Kidney (tissue), 14 donors: Measurements from ENCODE around the gene SLC4A2. TPM values are rescaled to one million over a fixed set of nuclear protein-coding genes. Genes with fewer than 3 reads are reported as not detected.

Source experiments
- DNase-seq, 5 donors: peaks; one replicate each; pipeline ENCODE4 v3.0.0-alpha.2; 2013 to 2020
- FAIRE-seq: peaks from 2 replicates; lab custom pipeline; 2012; peaks lifted over from hg19 to GRCh38; lab: Jason Lieb, UNC
- H3K27ac ChIP-seq, 2 donors: one replicate each; pipeline ENCODE4 v1.7.0; 2013; ENCODE audit warnings: low read depth in 2 of 2, low read length in 2 of 2, inconsistent platforms in 1 of 2
- H3K27me3 ChIP-seq: one replicate; pipeline ENCODE4 v1.7.1; 2013; ENCODE audit warnings: low read length, inconsistent platforms; ENCODE audit not compliant: control insufficient read depth, insufficient read depth
- H3K36me3 ChIP-seq, 3 donors: one replicate each; pipeline versions ENCODE4 v1.7.0 to v1.7.1; 2013; ENCODE audit warnings: low read length in 3 of 3, control low read depth in 1 of 3, inconsistent platforms in 1 of 3; ENCODE audit not compliant: insufficient read depth in 3 of 3, control insufficient read depth in 2 of 3
- H3K4me1 ChIP-seq, 3 donors: one replicate each; pipeline versions ENCODE4 v1.7.0 to v1.7.1; 2013; ENCODE audit warnings: low read length in 3 of 3, inconsistent platforms in 1 of 3, low read depth in 1 of 3; ENCODE audit not compliant: control insufficient read depth in 2 of 3, insufficient read depth in 2 of 3
- H3K4me3 ChIP-seq, 3 donors: one replicate each; pipeline versions ENCODE4 v1.7.0 to v1.8.1; 2013; ENCODE audit warnings: low read length in 3 of 3, control low read depth in 1 of 3, inconsistent platforms in 1 of 3
- H3K9ac ChIP-seq, 3 donors: one replicate each; pipeline versions ENCODE4 v1.7.0 to v1.7.1; 2013; ENCODE audit warnings: low read length in 3 of 3, control low read depth in 1 of 3, inconsistent platforms in 1 of 3
- H3K9me3 ChIP-seq, 3 donors: one replicate each; pipeline versions ENCODE4 v1.7.0 to v1.7.1; 2013; ENCODE audit warnings: low read length in 3 of 3, control low read depth in 1 of 3, inconsistent platforms in 1 of 3; ENCODE audit not compliant: control insufficient read depth in 2 of 3, insufficient read depth in 1 of 3
- CTCF ChIP-seq: IDR thresholded peaks from 3 replicates; pipeline ENCODE4 v1.5.1; 2012; ENCODE audit warnings: mild to moderate bottlenecking, moderate library complexity, borderline replicate concordance; ENCODE audit not compliant: insufficient read depth; ENCODE audit errors: extremely low read depth
- intact Hi-C: fragments of 100-400 bp; cut with DNase I; formaldehyde crosslinking; loops from one replicate; pipeline ENCODE4 v1.11.1; 2022
- polyA plus RNA-seq: library from polyadenylated mRNA; stranded (reverse); fragments of 350-450 nt; fragmentation: Illumina TruSeq; extraction: RNeasy Lipid Tissue Mini Kit (QIAGEN cat#74804); gene quantifications from one replicate; pipeline ENCODE4 v1.2.3, GENCODE V29; 2014; ENCODE audit warnings: low read depth, low replicate concordance; ENCODE audit not compliant: insufficient read depth
- total RNA-seq: library from RNA; stranded (reverse); fragmentation: NEBNext Ultra II Directional; extraction: Animal tissue kit (Norgen Biotek cat#: 25700); gene quantifications from one replicate; pipeline ENCODE4 v1.2.1, GENCODE V29; 2021
- donor health status: control.
- donor health status: control.
- donor health status: control.
- donor health status: control.
- donor health status: control.
- donor health status: DM: yes; HTN: yes; CAD: no.
- donor health status: Normal renal cell carcinoma (clear cell type).

SLC4A2 gene
- total and polyA plus RNA-seq, 2 donors from 2014 or later, result 104 to 150 TPM

- H3K36me3 ChIP-seq, result no peaks in the 10 kb centered on the region
These were observed 46.5 kb upstream of the SLC4A2 start for GRCh38 chr7:151012911-151013347.

GRCh38 chr7:151013356-151013732, 46.0 kb upstream of the SLC4A2 start:
- Histone ChIP-seq H3K4me1 (peaks cover 0 to 23% (median 0%) of the 10 kb centered on the region in 3 donors), H3K9me3 (no peaks in the 10 kb centered on the region), H3K4me3 (no peak overlapping the region), H3K9ac (no peak overlapping the region), H3K27ac (no peak overlapping the region), H3K27me3 (peaks cover 7% of the 10 kb centered on the region), H3K36me3 (no peaks in the 10 kb centered on the region)
- intact Hi-C loops, result no loop called here
- DNase-seq, result peak in 2 of 5 donors; percentile 20 to 83
- no peak for TF ChIP-seq CTCF
- no peak for FAIRE-seq

More at GRCh38 chr7:151012911-151013347, 46.5 kb upstream of the SLC4A2 start:
- Histone ChIP-seq H3K9ac (no peak overlapping the region), H3K4me3 (no peak overlapping the region), H3K27ac (no peak overlapping the region), H3K27me3 (peaks cover 7% of the 10 kb centered on the region), H3K9me3 (no peaks in the 10 kb centered on the region), H3K4me1 (peaks cover 0 to 20% (median 0%) of the 10 kb centered on the region in 3 donors)
- DNase-seq (peak; percentile 69 to 81 (median 72)), FAIRE-seq (no peak)
- TF ChIP-seq CTCF, result peak; percentile 22
- intact Hi-C loops, result no loop called here

GRCh38 chr7:151013733-151014497, 45.5 kb upstream of the SLC4A2 start:
- Histone ChIP-seq H3K4me3 (peak overlapping the region in 2 of 3 donors; percentile 14 to 29), H3K4me1 (peaks cover 0 to 25% (median 0%) of the 10 kb centered on the region in 3 donors), H3K9me3 (no peaks in the 10 kb centered on the region), H3K27ac (no peak overlapping the region), H3K9ac (no peak overlapping the region), H3K36me3 (no peaks in the 10 kb centered on the region), H3K27me3 (peaks cover 7% of the 10 kb centered on the region)
- no peak for TF ChIP-seq CTCF
- FAIRE-seq, result no peak
- intact Hi-C loops, result no loop called here
- peak; percentile 92 to 95 (median 93) for DNase-seq
